T-helper 1 cell treated with Interleukin-12 subunit alpha and Interleukin-12 subunit beta and Interleukin-4 antibody, amounts not matched to agents 30 μg/mL and 1 μg/mL, for 36 hours (primary cell): ENCODE data around the gene STING1.

Source experiments
- H3K27ac Mint-ChIP-seq: one replicate; pipeline ENCODE4 v1.8.0; 2021; ENCODE audit warnings: mild to moderate bottlenecking, mixed read lengths
- H3K27me3 Mint-ChIP-seq: one replicate; pipeline ENCODE4 v1.8.0; 2021; ENCODE audit warnings: low read depth, mixed read lengths
- H3K36me3 Mint-ChIP-seq: one replicate; pipeline ENCODE4 v1.8.0; 2021; ENCODE audit warnings: low read depth, mixed read lengths
- H3K4me1 Mint-ChIP-seq: one replicate; pipeline ENCODE4 v1.8.0; 2021; ENCODE audit warnings: low read depth, mixed read lengths
- H3K4me3 Mint-ChIP-seq: one replicate; pipeline ENCODE4 v1.8.0; 2021; ENCODE audit warnings: mild to moderate bottlenecking, moderate library complexity, mixed read lengths
- H3K9me3 Mint-ChIP-seq: one replicate; pipeline ENCODE4 v1.8.0; 2021; ENCODE audit warnings: mixed read lengths

STING1 gene

DNA sequence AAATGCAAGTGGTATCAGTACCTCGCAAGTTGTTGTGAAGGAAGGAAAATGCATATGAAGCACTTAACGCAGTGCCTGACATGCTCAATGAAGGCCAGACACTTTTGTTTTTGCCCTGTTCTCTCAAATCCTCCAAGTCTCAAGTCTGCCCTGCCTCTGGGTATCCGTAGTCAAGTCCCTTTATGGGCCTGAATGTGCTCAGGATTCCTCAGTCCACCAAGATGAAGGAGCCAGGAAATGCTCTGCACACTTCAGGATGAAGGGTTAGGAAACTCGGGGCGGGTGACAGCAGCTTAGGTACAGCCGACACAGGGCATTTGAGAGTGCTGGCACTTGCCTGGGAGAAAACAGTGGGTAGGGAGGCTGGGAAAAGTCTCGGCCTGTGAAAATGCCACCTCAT lies 21.4 kb downstream of the STING1 start:
- Mint-ChIP-seq H3K36me3 (no peaks in the 10 kb centered on the region), H3K4me1 (peaks cover 47% of the 10 kb centered on the region), H3K9me3 (no peaks in the 10 kb centered on the region), H3K27ac (no peak overlapping the region), H3K4me3 (no peak overlapping the region), H3K27me3 (no peaks in the 10 kb centered on the region)

DNA sequence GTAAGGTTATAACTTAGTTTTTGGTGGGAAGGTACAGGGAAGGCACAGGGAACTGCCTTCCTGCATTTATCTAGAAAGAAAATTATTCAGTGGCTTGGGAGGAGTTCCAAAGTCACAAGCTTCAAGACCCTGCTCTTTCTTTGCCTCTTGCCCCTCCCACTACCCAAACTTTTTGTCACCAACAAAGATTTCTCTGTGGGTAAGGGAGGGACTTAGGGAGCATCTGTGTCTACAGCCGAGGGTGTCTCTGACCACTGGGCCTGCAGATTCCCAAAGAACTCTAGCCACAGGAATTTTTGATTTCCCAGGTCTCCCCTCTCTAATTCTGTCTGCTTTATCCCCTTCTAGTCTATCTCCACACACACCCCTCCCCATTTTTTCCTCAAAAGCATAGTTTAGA lies 22.1 kb downstream of the STING1 start:
- no peaks in the 10 kb centered on the region for H3K9me3 Mint-ChIP-seq
- no peak overlapping the region for H3K4me3 Mint-ChIP-seq
- H3K27ac Mint-ChIP-seq = peak overlapping the region; percentile 93
- no peaks in the 10 kb centered on the region for H3K36me3 Mint-ChIP-seq
- H3K27me3 Mint-ChIP-seq = no peaks in the 10 kb centered on the region
- H3K4me1 Mint-ChIP-seq = peaks cover 49% of the 10 kb centered on the region

DNA sequence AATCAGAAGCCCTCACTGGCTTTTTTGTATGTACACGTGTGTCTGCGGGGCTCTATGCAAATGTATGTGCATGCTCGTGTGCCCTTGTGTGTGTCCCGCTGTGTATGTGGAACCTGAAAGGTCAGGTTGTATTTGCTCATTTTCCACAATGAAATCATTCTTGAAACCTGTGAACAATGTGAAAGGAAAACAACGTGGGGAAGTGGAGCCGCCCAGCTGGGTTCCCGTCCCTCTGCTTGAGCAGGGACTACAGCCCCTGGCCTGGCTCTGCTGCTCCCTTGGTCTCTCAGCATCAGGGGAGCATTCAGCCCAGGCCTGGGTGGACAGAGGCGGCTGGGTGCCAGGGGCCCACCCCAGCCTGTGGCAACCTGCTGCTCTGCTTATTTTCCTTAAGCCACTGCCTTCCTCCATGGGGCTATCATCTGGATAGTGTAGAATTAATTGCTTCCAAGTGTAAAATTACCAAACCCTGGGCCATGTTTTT lies 23.1 kb downstream of the STING1 start:
- Mint-ChIP-seq H3K4me3 (peak overlapping the region; percentile 40), H3K27ac (peak overlapping the region; percentile 93), H3K4me1 (peaks cover 56% of the 10 kb centered on the region), H3K9me3 (no peaks in the 10 kb centered on the region), H3K36me3 (no peaks in the 10 kb centered on the region), H3K27me3 (no peaks in the 10 kb centered on the region)

DNA sequence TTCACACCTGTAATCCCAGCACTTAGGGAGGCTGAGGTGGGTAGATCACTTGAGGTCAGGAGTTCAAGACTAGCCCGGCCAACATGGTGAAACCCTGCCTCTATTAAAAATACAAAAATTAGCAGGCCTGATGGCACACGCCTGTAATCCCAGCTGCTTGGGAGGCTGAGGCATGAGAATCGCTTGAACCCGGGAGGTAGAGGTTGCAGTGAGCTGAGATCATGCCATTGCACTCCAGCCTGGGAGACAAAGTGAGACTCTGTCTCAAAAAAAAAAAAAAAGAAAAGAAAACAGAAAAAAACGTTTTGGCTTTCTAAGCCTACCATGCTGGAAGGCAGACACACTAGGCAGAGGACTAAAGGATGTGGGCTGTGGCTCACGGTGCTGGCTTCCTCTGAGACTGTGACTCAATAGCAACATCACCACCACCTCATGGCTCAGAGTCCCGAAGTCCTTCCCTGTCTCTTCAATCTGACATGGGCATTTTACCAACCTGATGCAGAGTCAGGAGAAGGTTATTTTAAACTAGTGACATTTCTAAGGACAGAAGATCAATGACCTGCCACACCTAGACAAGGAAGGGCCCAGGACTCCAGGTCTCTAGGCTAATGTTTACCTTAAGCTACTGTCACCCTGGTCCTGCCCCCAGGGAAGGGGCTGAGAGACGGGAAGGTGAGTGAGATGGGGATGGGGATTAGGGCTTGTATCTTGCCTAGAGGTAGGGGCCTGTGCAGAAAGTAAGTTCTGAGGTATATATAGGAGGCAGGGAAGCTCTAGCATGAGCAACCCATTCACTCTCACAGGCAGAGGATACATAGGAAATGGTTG lies 23.8 kb downstream of the STING1 start:
- H3K27ac Mint-ChIP-seq = peak overlapping the region; percentile 93
- H3K36me3 Mint-ChIP-seq = no peaks in the 10 kb centered on the region
- H3K9me3 Mint-ChIP-seq = no peaks in the 10 kb centered on the region
- peak overlapping the region; percentile 59 for H3K4me3 Mint-ChIP-seq
- no peaks in the 10 kb centered on the region for H3K27me3 Mint-ChIP-seq
- peaks cover 63% of the 10 kb centered on the region for H3K4me1 Mint-ChIP-seq

DNA sequence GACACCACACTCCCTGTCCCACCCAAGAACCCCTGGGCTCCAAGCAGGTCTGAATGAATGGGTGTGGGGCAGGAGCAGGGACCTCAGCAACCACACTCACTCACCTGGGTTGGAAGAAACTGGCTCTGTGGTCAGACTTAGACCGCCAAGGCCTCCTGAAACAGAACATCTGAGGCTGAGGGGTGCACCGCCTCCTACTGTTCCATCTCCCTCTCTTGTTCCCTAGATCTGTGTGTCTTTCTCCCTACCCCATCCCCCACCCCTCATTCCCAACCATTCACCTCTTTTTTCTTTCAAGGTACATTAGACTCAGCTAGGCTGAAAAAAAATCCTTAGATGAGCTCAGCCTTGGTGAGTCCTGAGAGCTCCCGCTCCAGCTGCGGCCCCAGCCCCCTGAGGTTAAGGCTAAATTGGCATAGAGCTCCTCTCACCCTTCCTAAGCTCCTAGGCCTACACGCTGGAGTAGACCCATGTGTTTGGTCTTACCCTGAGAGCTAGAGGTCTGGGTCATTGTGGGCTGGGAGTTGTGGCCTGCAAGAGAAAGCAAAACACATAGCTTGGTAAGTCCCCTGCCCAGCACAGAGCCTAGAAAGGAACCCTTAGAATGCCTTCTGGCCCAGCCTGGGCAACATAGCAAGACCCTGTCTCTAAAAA lies 24.8 kb downstream of the STING1 start:
- Mint-ChIP-seq H3K9me3 (no peaks in the 10 kb centered on the region), H3K4me1 (peaks cover 67% of the 10 kb centered on the region), H3K27ac (peak overlapping the region; percentile 93), H3K4me3 (peak overlapping the region; percentile 51), H3K27me3 (no peaks in the 10 kb centered on the region), H3K36me3 (no peaks in the 10 kb centered on the region)

DNA sequence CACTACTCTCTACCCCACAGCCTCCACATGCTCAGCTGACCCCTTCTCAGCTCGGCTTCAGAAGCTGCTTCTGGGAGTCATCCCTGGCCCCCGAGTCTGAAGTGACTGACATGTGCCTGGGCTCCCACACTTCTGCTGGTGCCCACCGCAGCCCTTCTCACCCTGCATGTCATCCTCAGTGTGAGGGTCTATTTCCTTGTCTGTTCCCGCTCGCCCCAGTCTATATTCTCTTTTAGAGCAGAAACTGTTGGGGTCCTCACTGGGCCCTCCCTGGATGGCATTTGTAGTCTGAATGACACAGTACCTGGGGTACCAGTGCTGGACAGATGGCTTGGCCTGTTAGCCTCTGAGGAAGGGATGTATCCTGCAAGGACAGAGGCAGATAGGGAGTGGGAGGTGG lies 25.3 kb downstream of the STING1 start:
- H3K4me3 Mint-ChIP-seq = no peak overlapping the region

DNA sequence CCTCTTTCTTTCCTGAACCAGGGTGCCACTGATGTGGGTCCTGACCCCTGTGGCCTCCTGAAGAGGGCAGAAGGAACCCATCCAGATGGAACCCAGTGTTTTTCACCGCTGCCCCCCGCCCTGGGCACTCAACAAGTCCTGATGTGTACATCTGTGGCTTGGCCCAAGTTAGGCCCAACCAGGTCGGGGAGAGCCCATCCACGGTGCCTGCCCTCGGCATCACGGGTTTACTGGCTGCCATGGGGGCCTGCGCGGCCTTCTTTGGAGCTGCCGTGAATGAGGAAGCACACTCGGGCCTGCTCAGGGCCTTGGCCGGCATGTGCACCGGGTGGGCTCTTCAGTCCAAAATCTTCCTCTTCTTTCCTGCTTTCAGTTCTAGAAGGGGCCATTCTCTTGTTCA lies 25.8 kb downstream of the STING1 start:
- Mint-ChIP-seq H3K27me3 (no peaks in the 10 kb centered on the region), H3K4me1 (peaks cover 66% of the 10 kb centered on the region), H3K4me3 (no peak overlapping the region), H3K27ac (peak overlapping the region; percentile 73), H3K9me3 (no peaks in the 10 kb centered on the region), H3K36me3 (no peaks in the 10 kb centered on the region)

More for the DNA sequence above, 25.3 kb downstream of the STING1 start:
- Mint-ChIP-seq H3K36me3 (no peaks in the 10 kb centered on the region), H3K27me3 (no peaks in the 10 kb centered on the region), H3K4me1 (peaks cover 67% of the 10 kb centered on the region), H3K9me3 (no peaks in the 10 kb centered on the region), H3K27ac (peak overlapping the region; percentile 73)

DNA sequence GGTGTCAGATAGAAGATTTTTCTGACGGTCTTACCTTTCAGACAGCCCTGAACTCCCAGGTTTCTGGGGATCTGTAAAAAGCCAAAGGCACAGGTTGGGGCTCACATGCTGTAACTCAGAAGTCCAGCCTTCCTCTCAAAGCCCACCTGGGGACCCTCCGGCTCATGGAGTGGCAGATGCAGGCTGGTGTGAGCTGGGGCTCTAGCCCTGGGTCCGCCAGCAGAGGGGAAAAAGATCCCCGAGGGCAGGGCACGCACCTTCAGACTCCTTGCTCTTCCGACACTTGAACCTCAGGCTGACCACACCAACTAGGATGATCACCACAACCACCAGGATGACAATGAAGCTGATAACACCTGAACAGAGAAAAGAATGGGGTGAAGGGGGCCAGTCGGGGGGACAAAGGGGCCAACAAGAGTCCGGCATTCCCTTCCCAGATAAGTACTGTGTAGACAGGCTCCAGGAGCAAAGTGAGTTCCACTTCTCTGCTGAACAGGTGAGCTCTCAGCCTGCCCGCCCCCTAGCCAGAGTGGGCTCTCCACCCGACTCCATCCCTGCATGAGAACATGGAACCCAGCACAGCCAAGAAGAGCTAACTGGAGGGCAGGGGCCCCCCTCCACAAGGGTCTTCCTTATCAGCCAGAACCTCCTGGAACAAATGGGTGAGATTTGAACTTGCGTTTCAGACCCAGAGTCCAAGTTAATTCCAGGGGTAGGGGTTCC lies 27.8 kb downstream of the STING1 start:
- Mint-ChIP-seq H3K9me3 (no peaks in the 10 kb centered on the region), H3K4me1 (peaks cover 48% of the 10 kb centered on the region), H3K27me3 (no peaks in the 10 kb centered on the region), H3K36me3 (no peaks in the 10 kb centered on the region), H3K4me3 (no peak overlapping the region), H3K27ac (peak overlapping the region; percentile 74)

DNA sequence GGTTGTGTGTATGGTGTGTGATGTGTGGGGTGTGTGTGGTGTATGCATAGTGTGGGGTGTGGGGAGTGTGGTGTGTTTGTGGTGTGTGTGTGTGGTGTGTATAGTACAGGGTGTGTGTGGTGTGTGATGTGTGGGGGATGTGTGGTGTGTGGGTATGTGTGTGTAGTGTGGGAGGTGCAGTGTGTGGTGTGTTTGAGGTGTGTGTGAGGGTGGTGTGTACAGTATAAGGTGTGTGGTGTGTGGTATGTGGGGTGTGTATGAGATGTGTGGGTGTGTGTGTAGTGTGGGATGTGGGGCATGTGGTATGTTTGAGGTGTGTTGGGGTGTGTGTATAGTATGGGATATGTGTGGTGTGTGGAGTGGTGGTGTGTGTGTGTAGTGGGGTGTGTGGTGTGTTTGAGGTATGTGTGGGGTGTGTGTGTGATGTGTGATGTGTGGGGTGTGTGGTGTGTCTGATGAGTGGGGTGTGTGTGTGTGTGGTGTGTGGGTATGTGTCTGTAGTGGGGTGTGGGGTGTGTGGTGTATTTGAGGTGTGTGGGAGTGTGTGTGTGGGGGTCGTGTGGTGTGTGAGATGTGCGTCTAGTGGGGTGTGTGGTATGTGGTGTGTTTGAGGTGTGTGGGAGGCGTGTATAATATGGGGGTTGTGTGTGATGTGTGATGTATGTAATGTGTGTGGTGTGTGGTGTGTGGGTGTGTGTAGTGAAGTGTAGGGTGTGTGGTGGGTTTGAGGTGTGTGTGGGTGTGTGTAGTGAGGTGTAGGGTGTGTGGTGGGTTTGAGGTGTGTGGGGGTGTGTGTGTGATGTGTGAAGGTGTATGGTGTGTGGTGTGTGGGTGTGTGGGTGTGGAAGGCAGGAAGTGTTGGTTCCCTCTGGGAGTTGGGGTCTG lies 28.6 kb downstream of the STING1 start:
- Mint-ChIP-seq H3K4me1 (peaks cover 43% of the 10 kb centered on the region), H3K27ac (peak overlapping the region; percentile 74), H3K9me3 (no peaks in the 10 kb centered on the region), H3K36me3 (peaks cover 2% of the 10 kb centered on the region), H3K27me3 (no peaks in the 10 kb centered on the region), H3K4me3 (peak overlapping the region; percentile 50)

DNA sequence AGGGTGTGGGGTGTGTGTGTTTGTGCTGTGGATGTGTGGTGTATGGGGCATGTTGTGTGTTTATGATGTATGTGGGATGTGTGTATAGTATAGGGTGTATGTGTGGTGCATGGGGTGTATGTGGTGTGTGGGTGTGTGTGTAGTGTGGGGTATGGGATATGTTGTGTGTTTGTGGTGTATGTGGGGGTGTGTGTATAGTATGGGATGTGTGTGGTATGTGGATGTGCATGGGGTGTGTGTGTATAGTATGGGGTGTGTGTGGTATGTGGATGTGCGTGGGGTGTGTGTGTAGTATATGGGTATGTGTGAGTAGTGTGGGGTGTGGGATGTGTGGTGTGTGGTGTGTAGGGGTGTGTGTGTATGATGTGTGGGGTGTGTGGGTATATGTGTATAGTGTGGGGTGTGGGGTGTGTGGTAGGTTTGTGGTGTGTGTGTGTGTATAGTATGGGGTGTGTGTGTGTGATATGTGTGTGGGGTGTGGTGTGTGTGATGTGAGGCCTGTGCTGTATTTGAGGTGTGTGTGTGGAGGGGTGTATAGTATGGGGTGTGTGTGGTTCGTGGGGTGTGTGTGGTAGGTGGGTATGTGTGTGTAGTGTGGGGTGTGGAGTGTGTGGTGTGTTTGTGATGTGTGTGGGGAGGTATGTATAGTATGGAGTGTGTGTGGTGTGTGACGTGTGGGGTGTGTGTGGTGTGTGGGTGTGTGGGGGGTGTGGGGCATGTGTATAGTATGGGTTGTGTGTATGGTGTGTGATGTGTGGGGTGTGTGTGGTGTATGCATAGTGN lies 30.5 kb downstream of the STING1 start:
- no peak overlapping the region for H3K27ac Mint-ChIP-seq
- no peak overlapping the region for H3K4me3 Mint-ChIP-seq
- peaks cover 9% of the 10 kb centered on the region for H3K9me3 Mint-ChIP-seq
- H3K27me3 Mint-ChIP-seq = no peaks in the 10 kb centered on the region
- H3K4me1 Mint-ChIP-seq = peaks cover 47% of the 10 kb centered on the region
- H3K36me3 Mint-ChIP-seq = peaks cover 14% of the 10 kb centered on the region

DNA sequence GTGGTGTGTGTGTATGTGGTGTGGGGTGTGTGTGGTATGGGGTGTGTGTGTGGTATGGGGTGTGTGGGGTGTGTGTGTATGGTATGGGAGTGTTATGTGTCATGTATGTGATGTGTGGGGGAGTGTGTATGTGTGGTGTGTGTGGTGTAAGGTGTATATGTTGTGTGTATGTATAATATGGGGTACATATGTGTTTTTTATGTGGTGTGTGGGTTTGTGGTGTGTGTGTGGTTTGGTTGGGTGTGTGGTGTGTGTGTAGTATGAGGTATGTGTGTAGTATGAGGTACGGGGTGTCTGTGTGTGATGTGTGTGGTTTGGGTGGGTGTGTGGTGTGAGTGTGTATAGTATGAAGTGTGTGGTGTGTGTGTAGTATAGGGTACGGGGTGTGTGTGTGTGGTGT lies 31.4 kb downstream of the STING1 start:
- no peak overlapping the region for H3K27ac Mint-ChIP-seq
- no peak overlapping the region for H3K4me3 Mint-ChIP-seq
- H3K9me3 Mint-ChIP-seq = peaks cover 12% of the 10 kb centered on the region
- peaks cover 49% of the 10 kb centered on the region for H3K4me1 Mint-ChIP-seq
- H3K36me3 Mint-ChIP-seq = peaks cover 17% of the 10 kb centered on the region
- H3K27me3 Mint-ChIP-seq = no peaks in the 10 kb centered on the region

DNA sequence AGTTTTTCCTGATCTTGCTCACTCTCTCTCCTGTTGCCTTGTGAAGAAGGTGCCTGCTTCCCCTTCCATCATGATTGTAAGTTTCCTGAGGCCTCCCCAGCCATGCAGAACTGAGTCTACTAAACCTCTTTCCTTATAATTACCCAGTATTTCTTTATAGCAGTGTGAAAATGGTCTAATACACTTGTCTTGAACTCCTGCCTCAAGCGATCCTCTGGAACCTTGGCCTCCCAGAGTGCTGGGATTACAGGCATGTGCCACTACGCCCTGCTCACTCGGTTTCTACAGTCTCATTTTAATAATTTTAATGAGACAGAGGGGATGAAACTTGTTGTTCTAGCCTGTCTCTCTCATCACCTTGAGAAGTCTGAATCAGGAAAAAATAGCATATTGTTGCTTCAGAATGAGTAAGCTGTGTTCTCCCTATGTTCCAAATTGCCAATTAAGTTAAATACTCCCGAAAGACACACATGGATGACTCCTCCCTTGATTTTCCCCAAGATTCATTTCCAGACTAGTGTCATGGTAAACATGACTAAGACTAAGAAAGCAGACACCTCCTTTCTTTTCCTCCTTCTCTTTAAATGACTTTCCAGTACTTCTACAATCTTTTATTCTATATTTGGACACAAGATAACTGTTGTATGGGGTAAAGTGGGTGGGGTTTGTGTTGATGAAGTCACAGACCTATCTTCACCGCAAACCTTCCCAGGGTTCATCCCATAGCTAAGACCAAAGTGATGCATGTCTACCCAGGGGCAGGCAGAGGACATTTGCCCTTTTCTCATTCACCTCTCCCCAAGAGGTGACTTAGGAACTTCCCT lies 35.4 kb downstream of the STING1 start:
- peak overlapping the region; percentile 92 for H3K27ac Mint-ChIP-seq
- no peaks in the 10 kb centered on the region for H3K27me3 Mint-ChIP-seq
- peaks cover 60% of the 10 kb centered on the region for H3K4me1 Mint-ChIP-seq
- peak overlapping the region; percentile 47 for H3K4me3 Mint-ChIP-seq
- H3K36me3 Mint-ChIP-seq = peaks cover 17% of the 10 kb centered on the region
- peaks cover 12% of the 10 kb centered on the region for H3K9me3 Mint-ChIP-seq
